Liver (tissue), 9 donors: ENCODE results near the gene GRAMD4. TPM values are rescaled to one million over a fixed set of nuclear protein-coding genes. Genes with fewer than 3 reads are reported as not detected.
A peak's percentile ranks its signal among the peaks of the same experiment; 100 is the strongest.

Experiments
- DNase-seq: peaks from one replicate; pipeline ENCODE4 v3.0.0-alpha.2; 2017; ENCODE audit warnings: low spot score
- H3K27ac ChIP-seq, 2 donors: one replicate each; pipeline ENCODE4 v1.7.0; 2013; ENCODE audit warnings: inconsistent platforms in 2 of 2, low read length in 2 of 2, control low read depth in 1 of 2, low read depth in 1 of 2, mild to moderate bottlenecking in 1 of 2
- H3K27me3 ChIP-seq, 4 donors: one replicate each; pipeline versions ENCODE4 v1.6.1 to v1.7.0; 2013; ENCODE audit warnings: low read length in 3 of 4, inconsistent platforms in 1 of 4, mild to moderate bottlenecking in 1 of 4, moderate library complexity in 1 of 4; ENCODE audit not compliant: control insufficient read depth in 4 of 4, insufficient read depth in 4 of 4
- H3K36me3 ChIP-seq, 4 donors: one replicate each; pipeline versions ENCODE4 v1.6.1 to v1.7.0; 2013; ENCODE audit warnings: low read length in 3 of 4, mild to moderate bottlenecking in 3 of 4, low read depth in 1 of 4, moderate library complexity in 1 of 4; ENCODE audit not compliant: control insufficient read depth in 4 of 4, insufficient read depth in 3 of 4
- H3K4me1 ChIP-seq, 4 donors: one replicate each; pipeline versions ENCODE4 v1.6.1 to v1.7.0; 2013; ENCODE audit warnings: low read length in 3 of 4, mild to moderate bottlenecking in 3 of 4, moderate library complexity in 1 of 4; ENCODE audit not compliant: control insufficient read depth in 4 of 4, insufficient read depth in 4 of 4
- H3K4me3 ChIP-seq, 3 donors: one replicate each; pipeline versions ENCODE4 v1.6.1 to v1.7.0; 2013; ENCODE audit warnings: low read length in 3 of 3, control low read depth in 1 of 3, low read depth in 1 of 3, mild to moderate bottlenecking in 1 of 3
- H3K9ac ChIP-seq, 2 donors: one replicate each; pipeline ENCODE4 v1.7.0; 2013; ENCODE audit warnings: low read length in 2 of 2, mild to moderate bottlenecking in 2 of 2, moderate library complexity in 2 of 2, control low read depth in 1 of 2, low read depth in 1 of 2
- H3K9me3 ChIP-seq, 4 donors: one replicate each; pipeline versions ENCODE4 v1.6.1 to v1.7.0; 2013; ENCODE audit warnings: low read length in 3 of 4; ENCODE audit not compliant: control insufficient read depth in 4 of 4
- EGR1 ChIP-seq, 2 donors: IDR thresholded peaks; 2 replicates each; pipeline ENCODE4 v1.6.1; 2016 to 2018; ENCODE audit warnings: antibody characterized with exemption in 2 of 2, low read depth in 2 of 2
- FOXA1 ChIP-seq: IDR thresholded peaks from 2 replicates; pipeline ENCODE4 v1.6.1; 2016; ENCODE audit warnings: antibody characterized with exemption
- FOXA2 ChIP-seq: IDR thresholded peaks from 2 replicates; pipeline ENCODE4 v1.6.1; 2016; ENCODE audit warnings: antibody characterized with exemption
- GABPA ChIP-seq, 2 donors: IDR thresholded peaks in 1 of 2; conservative IDR thresholded peaks in 1 of 2; 2 replicates each; pipeline ENCODE4 v1.6.1; 2016; ENCODE audit warnings: antibody characterized with exemption in 2 of 2, mild to moderate bottlenecking in 1 of 2, moderate library complexity in 1 of 2
- HNF4A ChIP-seq, 2 donors: conservative IDR thresholded peaks; 2 replicates each; pipeline ENCODE4 v1.6.1; 2016; ENCODE audit warnings: antibody characterized with exemption in 2 of 2, mild to moderate bottlenecking in 2 of 2
- HNF4G ChIP-seq: IDR thresholded peaks from 2 replicates; pipeline ENCODE4 v1.6.1; 2016; ENCODE audit warnings: antibody characterized with exemption
- NR2F2 ChIP-seq: IDR thresholded peaks from 2 replicates; pipeline ENCODE4 v1.6.1; 2016; ENCODE audit warnings: antibody characterized with exemption
- RAD21 ChIP-seq, 2 donors: IDR thresholded peaks; 2 replicates each; pipeline ENCODE4 v1.6.1; 2016; ENCODE audit warnings: antibody characterized with exemption in 2 of 2, mild to moderate bottlenecking in 2 of 2
- RXRA ChIP-seq, 2 donors: IDR thresholded peaks; 2 replicates each; pipeline ENCODE4 v1.6.1; 2017 to 2018; ENCODE audit warnings: antibody characterized with exemption in 2 of 2, mild to moderate bottlenecking in 1 of 2
- TAF1 ChIP-seq: conservative IDR thresholded peaks from 2 replicates; pipeline ENCODE4 v1.6.1; 2016; ENCODE audit warnings: antibody characterized with exemption, mild to moderate bottlenecking
- YY1 ChIP-seq: IDR thresholded peaks from 2 replicates; pipeline ENCODE4 v1.6.1; 2016; ENCODE audit warnings: antibody characterized with exemption, mild to moderate bottlenecking
- WGBS: extraction: QIAGEN DNeasy Blood & Tissue Kit; methylation state at CpG from one replicate; pipeline ENCODE4 v1.1.7; 2013; 5-methylcytosine and 5-hydroxymethylcytosine counted together
- polyA plus RNA-seq, 2 donors: library from polyadenylated mRNA; stranded (reverse) in 1 of 2; unstranded in 1 of 2; fragments of 200-250 nt in 1 of 2; fragments of >200 nt in 1 of 2; fragmentation: Nextera tagmentation in 1 of 2; extraction: Ambion mirVana in 1 of 2; gene quantifications; one replicate each; pipeline versions ENCODE4 v1.2.1 to v1.2.3, GENCODE V29; 2013 to 2015
- total RNA-seq, 2 donors: library from RNA; depleted of rRNA; stranded (reverse); fragments of >200 nt; gene quantifications; one replicate each; pipeline ENCODE4 v1.2.3, GENCODE V29; 2014
- TF ChIP-seq, protein P1 (sequence below): IDR thresholded peaks from 2 replicates; pipeline ENCODE4 v1.6.1; 2016; ENCODE audit warnings: antibody characterized with exemption, mild to moderate bottlenecking
- TF ChIP-seq, protein P2 (sequence below): IDR thresholded peaks from 2 replicates; pipeline ENCODE4 v1.6.1; 2016; ENCODE audit warnings: antibody characterized with exemption
- TF ChIP-seq, protein P3 (sequence below): IDR thresholded peaks from 2 replicates; pipeline ENCODE4 v1.6.1; 2016; ENCODE audit warnings: antibody characterized with exemption
- TF ChIP-seq, protein P4 (sequence below): fragments of 150-350 bp; IDR thresholded peaks from 2 replicates; pipeline ENCODE4 v1.5.1; 2017; ENCODE audit warnings: improper control_type of control experiment, low read depth, low read length; ENCODE audit not compliant: missing input control
- TF ChIP-seq, protein P5 (sequence below): IDR thresholded peaks from 2 replicates; pipeline ENCODE4 v1.6.1; 2016; ENCODE audit warnings: antibody characterized with exemption
- donor health status: healthy.
- donor health status: healthy.
- donor health status: healthy.
- donor health status: healthy.
- donor health status: healthy.

The GRAMD4 gene
- total and polyA plus RNA-seq, 4 donors = 2.7 to 53.5 (median 21.6) TPM

DNA sequence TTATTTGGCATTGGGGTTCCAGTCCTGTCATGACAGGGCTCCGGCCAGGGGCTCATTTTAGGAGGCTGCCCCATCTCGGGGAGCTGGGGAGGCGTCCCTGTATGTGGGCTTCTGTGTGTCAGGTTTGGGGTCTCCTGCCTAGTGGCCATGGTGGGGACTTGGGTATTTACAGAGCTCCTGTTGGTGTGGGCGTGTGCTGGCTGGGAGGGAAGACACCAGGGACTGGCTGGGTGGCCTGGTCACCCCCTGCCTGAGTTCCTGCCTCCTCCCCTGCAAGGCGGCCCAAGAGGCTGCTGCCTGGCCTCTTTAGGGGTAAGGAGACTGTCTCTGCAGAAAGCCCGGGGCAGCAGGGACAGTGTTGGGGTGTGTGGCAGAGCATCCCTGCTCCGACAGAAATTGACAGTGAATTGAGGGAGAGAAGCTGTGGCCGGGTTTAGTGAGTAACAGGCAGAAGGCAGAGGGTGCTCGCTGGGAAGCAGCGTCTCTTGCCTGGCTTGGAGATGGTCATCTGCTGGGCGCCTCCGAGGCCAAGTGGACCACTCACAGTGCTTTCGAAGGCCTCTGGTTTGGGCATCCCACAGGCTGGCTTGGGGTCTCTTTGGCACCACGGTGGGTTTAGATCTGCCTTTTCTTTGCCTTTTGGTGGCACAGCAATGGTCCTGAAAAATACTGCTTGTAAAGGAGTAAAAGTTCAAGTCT lies 40.3 kb upstream of the GRAMD4 start:
- Histone ChIP-seq H3K4me1 (peaks cover 30 to 64% (median 50%) of the 10 kb centered on the region in 4 donors), H3K9me3 (no peaks in the 10 kb centered on the region), H3K4me3 (no peak overlapping the region), H3K27me3 (no peaks in the 10 kb centered on the region), H3K27ac (peak overlapping the region; percentile 16 to 60), H3K36me3 (no peaks in the 10 kb centered on the region), H3K9ac (no peak overlapping the region)
- WGBS = 90% methylated on average over 14 of the region's 14 CpGs
- DNase-seq = no peak
- TF ChIP-seq, protein P1, sequence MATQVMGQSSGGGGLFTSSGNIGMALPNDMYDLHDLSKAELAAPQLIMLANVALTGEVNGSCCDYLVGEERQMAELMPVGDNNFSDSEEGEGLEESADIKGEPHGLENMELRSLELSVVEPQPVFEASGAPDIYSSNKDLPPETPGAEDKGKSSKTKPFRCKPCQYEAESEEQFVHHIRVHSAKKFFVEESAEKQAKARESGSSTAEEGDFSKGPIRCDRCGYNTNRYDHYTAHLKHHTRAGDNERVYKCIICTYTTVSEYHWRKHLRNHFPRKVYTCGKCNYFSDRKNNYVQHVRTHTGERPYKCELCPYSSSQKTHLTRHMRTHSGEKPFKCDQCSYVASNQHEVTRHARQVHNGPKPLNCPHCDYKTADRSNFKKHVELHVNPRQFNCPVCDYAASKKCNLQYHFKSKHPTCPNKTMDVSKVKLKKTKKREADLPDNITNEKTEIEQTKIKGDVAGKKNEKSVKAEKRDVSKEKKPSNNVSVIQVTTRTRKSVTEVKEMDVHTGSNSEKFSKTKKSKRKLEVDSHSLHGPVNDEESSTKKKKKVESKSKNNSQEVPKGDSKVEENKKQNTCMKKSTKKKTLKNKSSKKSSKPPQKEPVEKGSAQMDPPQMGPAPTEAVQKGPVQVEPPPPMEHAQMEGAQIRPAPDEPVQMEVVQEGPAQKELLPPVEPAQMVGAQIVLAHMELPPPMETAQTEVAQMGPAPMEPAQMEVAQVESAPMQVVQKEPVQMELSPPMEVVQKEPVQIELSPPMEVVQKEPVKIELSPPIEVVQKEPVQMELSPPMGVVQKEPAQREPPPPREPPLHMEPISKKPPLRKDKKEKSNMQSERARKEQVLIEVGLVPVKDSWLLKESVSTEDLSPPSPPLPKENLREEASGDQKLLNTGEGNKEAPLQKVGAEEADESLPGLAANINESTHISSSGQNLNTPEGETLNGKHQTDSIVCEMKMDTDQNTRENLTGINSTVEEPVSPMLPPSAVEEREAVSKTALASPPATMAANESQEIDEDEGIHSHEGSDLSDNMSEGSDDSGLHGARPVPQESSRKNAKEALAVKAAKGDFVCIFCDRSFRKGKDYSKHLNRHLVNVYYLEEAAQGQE = no peak
- TF ChIP-seq GABPA (IDR thresholded peaks at IDR 0.05 in 1 of 2, conservative IDR thresholded peaks at IDR 0.05 in 1 of 2) (no peak), RAD21 (IDR thresholded peaks at IDR 0.05) (no peak), NR2F2 (no peak), FOXA1 (no peak), EGR1 (IDR thresholded peaks at IDR 0.05; ENCODE audit: low read depth in 2 of 2) (no peak), HNF4A (conservative IDR thresholded peaks at IDR 0.05) (no peak), FOXA2 (no peak), TAF1 (no peak), YY1 (no peak), RXRA (IDR thresholded peaks at IDR 0.05) (no peak)
- TF ChIP-seq, protein P2, sequence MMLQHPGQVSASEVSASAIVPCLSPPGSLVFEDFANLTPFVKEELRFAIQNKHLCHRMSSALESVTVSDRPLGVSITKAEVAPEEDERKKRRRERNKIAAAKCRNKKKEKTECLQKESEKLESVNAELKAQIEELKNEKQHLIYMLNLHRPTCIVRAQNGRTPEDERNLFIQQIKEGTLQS = no peak
- TF ChIP-seq, protein P3, sequence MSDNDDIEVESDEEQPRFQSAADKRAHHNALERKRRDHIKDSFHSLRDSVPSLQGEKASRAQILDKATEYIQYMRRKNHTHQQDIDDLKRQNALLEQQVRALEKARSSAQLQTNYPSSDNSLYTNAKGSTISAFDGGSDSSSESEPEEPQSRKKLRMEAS = no peak
- TF ChIP-seq, protein P4, sequence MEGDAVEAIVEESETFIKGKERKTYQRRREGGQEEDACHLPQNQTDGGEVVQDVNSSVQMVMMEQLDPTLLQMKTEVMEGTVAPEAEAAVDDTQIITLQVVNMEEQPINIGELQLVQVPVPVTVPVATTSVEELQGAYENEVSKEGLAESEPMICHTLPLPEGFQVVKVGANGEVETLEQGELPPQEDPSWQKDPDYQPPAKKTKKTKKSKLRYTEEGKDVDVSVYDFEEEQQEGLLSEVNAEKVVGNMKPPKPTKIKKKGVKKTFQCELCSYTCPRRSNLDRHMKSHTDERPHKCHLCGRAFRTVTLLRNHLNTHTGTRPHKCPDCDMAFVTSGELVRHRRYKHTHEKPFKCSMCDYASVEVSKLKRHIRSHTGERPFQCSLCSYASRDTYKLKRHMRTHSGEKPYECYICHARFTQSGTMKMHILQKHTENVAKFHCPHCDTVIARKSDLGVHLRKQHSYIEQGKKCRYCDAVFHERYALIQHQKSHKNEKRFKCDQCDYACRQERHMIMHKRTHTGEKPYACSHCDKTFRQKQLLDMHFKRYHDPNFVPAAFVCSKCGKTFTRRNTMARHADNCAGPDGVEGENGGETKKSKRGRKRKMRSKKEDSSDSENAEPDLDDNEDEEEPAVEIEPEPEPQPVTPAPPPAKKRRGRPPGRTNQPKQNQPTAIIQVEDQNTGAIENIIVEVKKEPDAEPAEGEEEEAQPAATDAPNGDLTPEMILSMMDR = no peak

DNA sequence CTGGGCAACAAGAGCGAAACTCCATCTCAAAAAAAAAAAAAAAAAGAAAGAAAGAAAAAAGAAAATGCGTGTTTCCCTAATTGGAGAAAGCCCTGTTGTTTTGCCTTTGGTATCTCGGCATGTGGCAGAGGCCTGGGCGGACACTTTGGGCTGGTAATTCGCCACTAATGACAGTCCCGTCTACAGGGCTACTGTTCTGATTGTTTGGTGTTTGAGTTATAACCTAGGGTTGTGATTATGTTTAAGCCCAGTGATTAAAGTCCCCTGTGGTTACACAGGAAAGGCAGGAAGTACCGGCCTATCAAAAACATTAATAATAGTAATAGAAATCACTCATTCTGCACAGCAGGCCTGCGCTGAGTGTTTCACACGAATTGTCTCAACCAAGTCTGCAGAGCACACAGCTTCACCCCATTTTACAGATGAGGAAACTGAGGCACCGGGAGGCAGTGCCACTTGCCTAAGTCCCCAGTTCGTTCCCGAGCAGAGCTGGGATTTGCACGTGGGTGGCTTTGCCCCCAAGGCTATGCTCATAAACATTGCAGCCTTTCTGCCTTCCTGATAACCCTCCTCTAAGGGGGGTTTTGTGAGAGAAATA lies 39.1 kb upstream of the GRAMD4 start:
- H3K9me3 ChIP-seq = no peaks in the 10 kb centered on the region
- H3K4me1 ChIP-seq = peaks cover 24 to 53% (median 44%) of the 10 kb centered on the region in 4 donors
- DNase-seq = no peak
- H3K27ac ChIP-seq = no peak overlapping the region
- H3K9ac ChIP-seq = no peak overlapping the region
- H3K36me3 ChIP-seq = no peaks in the 10 kb centered on the region
- no peak overlapping the region for H3K4me3 ChIP-seq
- no peaks in the 10 kb centered on the region for H3K27me3 ChIP-seq
- 84% methylated on average over 13 of the region's 13 CpGs for WGBS
- TF ChIP-seq, protein P4 = no peak
- TF ChIP-seq GABPA (IDR thresholded peaks at IDR 0.05 in 1 of 2, conservative IDR thresholded peaks at IDR 0.05 in 1 of 2) (no peak), RAD21 (IDR thresholded peaks at IDR 0.05) (no peak), HNF4G (no peak), HNF4A (conservative IDR thresholded peaks at IDR 0.05) (no peak)
- TF ChIP-seq, protein P2 = no peak
- TF ChIP-seq, protein P5, sequence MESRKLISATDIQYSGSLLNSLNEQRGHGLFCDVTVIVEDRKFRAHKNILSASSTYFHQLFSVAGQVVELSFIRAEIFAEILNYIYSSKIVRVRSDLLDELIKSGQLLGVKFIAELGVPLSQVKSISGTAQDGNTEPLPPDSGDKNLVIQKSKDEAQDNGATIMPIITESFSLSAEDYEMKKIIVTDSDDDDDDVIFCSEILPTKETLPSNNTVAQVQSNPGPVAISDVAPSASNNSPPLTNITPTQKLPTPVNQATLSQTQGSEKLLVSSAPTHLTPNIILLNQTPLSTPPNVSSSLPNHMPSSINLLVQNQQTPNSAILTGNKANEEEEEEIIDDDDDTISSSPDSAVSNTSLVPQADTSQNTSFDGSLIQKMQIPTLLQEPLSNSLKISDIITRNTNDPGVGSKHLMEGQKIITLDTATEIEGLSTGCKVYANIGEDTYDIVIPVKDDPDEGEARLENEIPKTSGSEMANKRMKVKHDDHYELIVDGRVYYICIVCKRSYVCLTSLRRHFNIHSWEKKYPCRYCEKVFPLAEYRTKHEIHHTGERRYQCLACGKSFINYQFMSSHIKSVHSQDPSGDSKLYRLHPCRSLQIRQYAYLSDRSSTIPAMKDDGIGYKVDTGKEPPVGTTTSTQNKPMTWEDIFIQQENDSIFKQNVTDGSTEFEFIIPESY = no peak
